OCI-LY7 (cell line): ENCODE results near the gene DEPP1. TPM values are rescaled to one million over a fixed set of nuclear protein-coding genes. Genes with fewer than 3 reads are reported as not detected.

ENCODE experiments used
- BruUV-seq: library from RNA; stranded (reverse); fragments of 400-500 nt; replicated peaks from 2 replicates; lab custom pipeline; 2021; lab: Mats Ljungman, UMichigan
- CTCF ChIA-PET: fragments of 300-600 bp; sonication (Branson Sonifier 250); formaldehyde crosslinking; loops from one replicate; lab custom pipeline; 2022; ENCODE audit warnings: antibody characterized with exemption; ENCODE audit not compliant: unreplicated experiment; lab: Charles Lee
- POLR2A ChIA-PET: fragments of 300-600 bp; sonication (Branson Sonifier 250); formaldehyde crosslinking; loops from one replicate; lab custom pipeline; 2022; ENCODE audit warnings: antibody characterized with exemption; lab: Charles Lee
- DNase-seq: peaks from one replicate; pipeline ENCODE4 v3.0.0-alpha.2; 2015; ENCODE audit warnings: low spot score
- H2AFZ ChIP-seq: fragments of 200-600 bp; sonication (generic), shearing (Covaris generic); 2 replicates; pipeline ENCODE4 v1.6.1; 2014; ENCODE audit warnings: mild to moderate bottlenecking, antibody characterized with exemption, low read length, moderate library complexity
- H3K27ac ChIP-seq: fragments of 200-600 bp; sonication (generic); 2 replicates; pipeline ENCODE4 v1.5.1; 2014; ENCODE audit warnings: mixed run types, low read depth, mild to moderate bottlenecking, moderate library complexity, low read length, inconsistent platforms; ENCODE audit not compliant: poor library complexity, severe bottlenecking
- H3K36me3 ChIP-seq: fragments of 200-600 bp; sonication (generic); 2 replicates; pipeline ENCODE4 v1.6.1; 2014; ENCODE audit warnings: mild to moderate bottlenecking, antibody characterized with exemption, low read length, moderate library complexity, mixed read lengths; ENCODE audit not compliant: insufficient read depth
- H3K4me1 ChIP-seq: fragments of 200-600 bp; sonication (generic); 2 replicates; pipeline ENCODE4 v1.5.1; 2014; ENCODE audit warnings: mild to moderate bottlenecking, low read length; ENCODE audit not compliant: insufficient read depth, poor library complexity, severe bottlenecking
- H3K4me2 ChIP-seq: fragments of 200-600 bp; sonication (generic); 2 replicates; pipeline ENCODE4 v1.6.1; 2014; ENCODE audit warnings: mild to moderate bottlenecking, low read length
- H3K4me3 ChIP-seq: fragments of 200-600 bp; sonication (generic); 2 replicates; pipeline ENCODE4 v1.5.1; 2014; ENCODE audit warnings: mild to moderate bottlenecking, low read depth, low read length; ENCODE audit not compliant: poor library complexity, severe bottlenecking
- H3K79me2 ChIP-seq: fragments of 200-600 bp; sonication (generic); 2 replicates; pipeline ENCODE4 v1.6.1; 2016; ENCODE audit warnings: low read depth, mild to moderate bottlenecking, low read length, moderate library complexity, mixed read lengths; ENCODE audit not compliant: insufficient read depth
- H3K9me2 ChIP-seq: fragments of 200-600 bp; sonication (generic); 2 replicates; pipeline ENCODE4 v1.6.1; 2016; ENCODE audit warnings: mild to moderate bottlenecking, low read length, mixed read lengths; ENCODE audit not compliant: insufficient read depth
- H3K9me3 ChIP-seq: fragments of 200-600 bp; sonication (generic); 2 replicates; pipeline ENCODE4 v1.6.1; 2014; ENCODE audit warnings: mild to moderate bottlenecking, mixed run types, low read length, mixed read lengths
- H4K20me1 ChIP-seq: fragments of 200-600 bp; sonication (generic); 2 replicates; pipeline ENCODE4 v1.6.1; 2014; ENCODE audit warnings: mild to moderate bottlenecking, antibody characterized with exemption, low read length, moderate library complexity, mixed read lengths; ENCODE audit not compliant: insufficient read depth
- CTCF ChIP-seq: fragments of 200-600 bp; sonication (generic); conservative IDR thresholded peaks from 2 replicates; pipeline ENCODE4 v1.5.1; 2014; ENCODE audit warnings: mild to moderate bottlenecking, antibody characterized with exemption, low read length, moderate library complexity, mixed read lengths
- EZH2phosphoT487 ChIP-seq: fragments of 200-600 bp; sonication (generic); IDR thresholded peaks from 2 replicates; pipeline ENCODE4 v1.6.1; 2018; ENCODE audit warnings: low read depth, borderline replicate concordance, mild to moderate bottlenecking, mixed run types, antibody characterized with exemption, low read length, moderate library complexity, mixed read lengths
- intact Hi-C: fragments of 100-400 bp; cut with micrococcal nuclease; formaldehyde crosslinking; loops from one replicate; pipeline ENCODE4 v1.10.0; 2022; ENCODE audit not compliant: unreplicated experiment
- total RNA-seq, 2 experiments: library from RNA; depleted of rRNA in 1 of 2; stranded (reverse); fragments of >200 nt in 1 of 2; shearing (Covaris generic) in 1 of 2; gene quantifications; 2 replicates each; pipeline ENCODE4 v1.2.3, GENCODE V29; 2014 to 2022

The DEPP1 gene
- total RNA-seq, 2 experiments from 2014 or later = 0.09 TPM; not detected in 1

GRCh38 chr10:44980309-44981171, 1.9 kb upstream of the DEPP1 start:
- intact Hi-C loops = no loop called here
- Histone ChIP-seq H3K27ac (no peak overlapping the region), H3K36me3 (no peaks in the 10 kb centered on the region), H3K4me1 (no peaks in the 10 kb centered on the region), H4K20me1 (no peaks in the 10 kb centered on the region), H3K79me2 (no peaks in the 10 kb centered on the region), H2AFZ (no peak overlapping the region), H3K4me2 (no peak overlapping the region), H3K9me2 (no peaks in the 10 kb centered on the region), H3K4me3 (no peak overlapping the region), H3K9me3 (no peaks in the 10 kb centered on the region)
- DNase-seq = no peak
- no TSS peak for BruUV-seq
- TF ChIP-seq EZH2phosphoT487 (no peak), CTCF (no peak)
- POLR2A ChIA-PET = no interaction called here
- CTCF ChIA-PET = interaction anchor here (0.9 kb wide), 1 partner anchor 48 kb away, joined by 3 read pairs; no protein-coding TSS in a partner anchor

- no peak overlapping the region for H3K27ac ChIP-seq
- no peak overlapping the region for H2AFZ ChIP-seq
- TF ChIP-seq EZH2phosphoT487 (no peak), CTCF (no peak)
- DNase-seq = no peak
- intact Hi-C loops = no loop called here
- BruUV-seq = no TSS peak
- CTCF ChIA-PET = interaction anchor here (0.9 kb wide), 1 partner anchor 47 kb away, joined by 3 read pairs; no protein-coding TSS in a partner anchor
- no peak overlapping the region for H3K4me3 ChIP-seq
- H3K4me2 ChIP-seq = no peak overlapping the region
- POLR2A ChIA-PET = no interaction called here
- H3K9me2 ChIP-seq = no peaks in the 10 kb centered on the region
- H3K36me3 ChIP-seq = no peaks in the 10 kb centered on the region
- H4K20me1 ChIP-seq = no peaks in the 10 kb centered on the region
- H3K9me3 ChIP-seq = no peaks in the 10 kb centered on the region
- no peaks in the 10 kb centered on the region for H3K79me2 ChIP-seq
- H3K4me1 ChIP-seq = peaks cover 3% of the 10 kb centered on the region
These were observed 927 bp upstream of the DEPP1 start for GRCh38 chr10:44979281-44980191.
